ENCODE measurements around the gene DYSF. TPM values are rescaled to one million over a fixed set of nuclear protein-coding genes. Genes with fewer than 3 reads are reported as not detected.

The DYSF gene
- total RNA-seq, 1 donor from 2014 or later: 0.13 TPM

DNA sequence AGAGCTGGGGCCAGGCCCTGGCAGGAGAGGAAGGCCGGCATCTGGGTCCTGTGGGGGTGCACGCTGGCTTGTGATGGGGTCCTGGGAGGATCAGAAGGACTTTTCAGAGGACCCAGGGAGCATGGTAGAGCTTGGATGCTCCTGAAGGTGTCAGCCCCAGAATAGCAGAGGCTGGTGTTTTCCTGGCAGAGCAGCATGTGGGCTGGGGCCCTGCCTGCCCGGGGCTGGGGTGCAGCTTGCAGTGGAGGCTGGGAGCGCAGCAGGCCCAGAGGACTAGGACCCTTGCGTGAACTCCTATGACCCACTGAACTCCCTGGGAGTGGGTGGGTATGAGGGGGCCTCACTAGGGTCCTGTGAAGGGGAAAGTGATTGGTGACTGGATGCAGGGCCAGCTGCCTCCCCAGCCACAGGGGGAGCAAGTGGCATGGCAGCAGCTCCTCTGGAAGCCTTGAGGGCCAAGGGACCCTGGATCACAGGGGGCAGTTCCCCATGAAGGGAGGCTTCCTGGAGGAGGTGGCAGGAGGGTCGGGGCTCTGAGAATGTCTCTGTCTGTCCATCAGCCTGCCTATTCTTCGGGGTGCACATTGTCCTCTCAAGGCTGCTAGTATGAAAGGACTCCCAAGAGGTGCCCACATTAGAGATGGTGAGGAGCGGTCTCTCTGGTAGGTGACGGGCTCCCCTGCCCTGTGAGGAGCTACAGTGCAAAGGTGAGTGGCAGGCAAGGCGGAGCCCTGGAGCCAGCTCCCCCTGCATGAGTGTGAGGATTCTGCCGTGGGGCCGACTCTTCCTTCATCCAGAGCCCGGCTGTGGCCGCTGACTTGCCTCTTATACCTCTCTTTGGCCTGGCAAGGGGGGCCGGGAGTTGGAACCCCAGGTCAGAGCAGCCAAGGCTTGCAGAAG is 249.0 kb downstream of the DYSF start:
- CTCF ChIA-PET: no interaction called here
- Mint-ChIP-seq H3K9me3 (no peaks in the 10 kb centered on the region), H3K27ac (no peak overlapping the region), H3K4me3 (no peak overlapping the region), H3K27me3 (no peaks in the 10 kb centered on the region), H3K4me1 (no peaks in the 10 kb centered on the region), H3K36me3 (ENCODE audit: low read depth) (no peaks in the 10 kb centered on the region)
- TF ChIP-seq, protein P1, sequence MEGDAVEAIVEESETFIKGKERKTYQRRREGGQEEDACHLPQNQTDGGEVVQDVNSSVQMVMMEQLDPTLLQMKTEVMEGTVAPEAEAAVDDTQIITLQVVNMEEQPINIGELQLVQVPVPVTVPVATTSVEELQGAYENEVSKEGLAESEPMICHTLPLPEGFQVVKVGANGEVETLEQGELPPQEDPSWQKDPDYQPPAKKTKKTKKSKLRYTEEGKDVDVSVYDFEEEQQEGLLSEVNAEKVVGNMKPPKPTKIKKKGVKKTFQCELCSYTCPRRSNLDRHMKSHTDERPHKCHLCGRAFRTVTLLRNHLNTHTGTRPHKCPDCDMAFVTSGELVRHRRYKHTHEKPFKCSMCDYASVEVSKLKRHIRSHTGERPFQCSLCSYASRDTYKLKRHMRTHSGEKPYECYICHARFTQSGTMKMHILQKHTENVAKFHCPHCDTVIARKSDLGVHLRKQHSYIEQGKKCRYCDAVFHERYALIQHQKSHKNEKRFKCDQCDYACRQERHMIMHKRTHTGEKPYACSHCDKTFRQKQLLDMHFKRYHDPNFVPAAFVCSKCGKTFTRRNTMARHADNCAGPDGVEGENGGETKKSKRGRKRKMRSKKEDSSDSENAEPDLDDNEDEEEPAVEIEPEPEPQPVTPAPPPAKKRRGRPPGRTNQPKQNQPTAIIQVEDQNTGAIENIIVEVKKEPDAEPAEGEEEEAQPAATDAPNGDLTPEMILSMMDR (IDR thresholded peaks at IDR 0.05): no peak
- POLR2A ChIA-PET: no interaction called here
- no peak for ATAC-seq (ENCODE audit: low read depth)
- DNase-seq: no peak
- intact Hi-C loops (cut with micrococcal nuclease): no loop called here

DNA sequence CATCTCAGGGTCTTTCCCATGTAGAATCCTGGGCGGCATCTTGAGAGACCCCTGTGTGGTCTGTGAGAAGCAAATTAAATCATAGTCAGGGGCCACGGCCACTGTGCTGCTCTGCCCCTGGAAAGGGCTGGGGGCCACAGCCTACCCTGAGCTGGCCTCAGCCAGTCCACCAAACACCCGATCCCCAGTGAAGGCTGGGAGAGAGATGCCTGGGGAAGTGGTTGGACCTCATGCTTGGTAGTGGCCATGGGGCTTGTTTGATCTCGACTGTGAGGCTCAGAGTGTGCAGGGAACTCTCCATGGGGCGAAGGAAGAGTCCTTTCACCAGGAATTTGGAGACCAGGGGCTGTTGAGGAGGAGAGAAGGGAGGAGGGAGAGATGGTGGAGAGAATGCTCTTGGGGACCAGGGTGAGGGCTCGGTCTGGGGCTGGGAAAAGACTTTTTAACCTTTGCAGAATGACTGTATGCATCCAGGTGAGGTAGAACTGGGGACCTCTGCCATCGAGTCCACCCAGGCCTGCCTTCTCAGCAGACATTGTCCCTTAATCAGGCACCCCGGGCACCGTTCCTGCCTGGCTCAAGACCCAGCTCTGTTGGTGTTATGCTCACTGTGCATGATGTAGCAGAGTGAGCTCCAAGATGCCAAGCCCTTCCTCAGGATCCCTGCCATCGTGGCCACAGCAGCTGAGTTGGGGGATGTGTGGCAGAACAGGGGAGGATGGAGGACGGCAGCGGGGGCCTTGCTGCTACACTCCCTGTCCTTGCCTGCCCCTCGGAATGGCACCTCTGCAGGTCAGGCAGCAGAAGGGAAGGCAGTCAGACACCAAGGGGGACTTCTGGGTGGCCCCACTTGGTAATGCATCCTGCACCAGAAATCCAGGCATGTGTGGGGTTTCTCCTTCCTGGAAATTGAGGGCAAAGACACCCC is 249.9 kb downstream of the DYSF start:
- DNase-seq: no peak
- ATAC-seq (ENCODE audit: low read depth): no peak
- intact Hi-C loops (cut with micrococcal nuclease): no loop called here
- TF ChIP-seq, protein P1 (IDR thresholded peaks at IDR 0.05): no peak
- H3K9me3 Mint-ChIP-seq: no peaks in the 10 kb centered on the region
- POLR2A ChIA-PET: no interaction called here
- H3K27me3 Mint-ChIP-seq: no peaks in the 10 kb centered on the region
- no peak overlapping the region for H3K27ac Mint-ChIP-seq
- no peaks in the 10 kb centered on the region for H3K36me3 Mint-ChIP-seq (ENCODE audit: low read depth)
- no peak overlapping the region for H3K4me3 Mint-ChIP-seq
- H3K4me1 Mint-ChIP-seq: no peaks in the 10 kb centered on the region
- CTCF ChIA-PET: no interaction called here

DNA sequence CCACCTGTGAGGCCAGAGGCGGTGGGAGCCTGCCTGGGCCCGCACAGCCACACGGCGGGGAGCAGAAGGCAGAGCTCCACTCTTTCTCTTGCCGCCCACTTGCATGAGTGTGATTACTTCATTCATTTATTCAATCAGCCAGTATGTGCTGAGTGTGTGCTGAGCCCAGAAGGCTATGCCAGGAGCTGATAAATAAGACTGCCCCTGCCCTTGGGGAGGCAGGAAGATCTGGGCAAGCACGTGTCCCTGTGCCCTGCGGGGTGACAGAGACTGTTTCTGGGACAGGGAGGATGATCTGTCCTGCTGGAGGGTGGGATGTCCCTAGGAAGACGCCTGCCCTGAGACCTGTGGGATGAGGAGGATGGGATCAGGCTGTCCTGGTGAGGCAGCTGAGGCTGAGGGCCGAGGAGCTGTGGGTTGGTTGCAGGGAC is 250.8 kb downstream of the DYSF start:
- Mint-ChIP-seq H3K4me3 (no peak overlapping the region), H3K4me1 (no peaks in the 10 kb centered on the region), H3K27me3 (no peaks in the 10 kb centered on the region), H3K36me3 (ENCODE audit: low read depth) (no peaks in the 10 kb centered on the region), H3K27ac (no peak overlapping the region), H3K9me3 (no peaks in the 10 kb centered on the region)
- no peak for DNase-seq
- ChIA-PET CTCF (no interaction called here), POLR2A (no interaction called here)
- intact Hi-C loops (cut with micrococcal nuclease): no loop called here
- ATAC-seq (ENCODE audit: low read depth): no peak
- TF ChIP-seq, protein P1 (IDR thresholded peaks at IDR 0.05): no peak

DNA sequence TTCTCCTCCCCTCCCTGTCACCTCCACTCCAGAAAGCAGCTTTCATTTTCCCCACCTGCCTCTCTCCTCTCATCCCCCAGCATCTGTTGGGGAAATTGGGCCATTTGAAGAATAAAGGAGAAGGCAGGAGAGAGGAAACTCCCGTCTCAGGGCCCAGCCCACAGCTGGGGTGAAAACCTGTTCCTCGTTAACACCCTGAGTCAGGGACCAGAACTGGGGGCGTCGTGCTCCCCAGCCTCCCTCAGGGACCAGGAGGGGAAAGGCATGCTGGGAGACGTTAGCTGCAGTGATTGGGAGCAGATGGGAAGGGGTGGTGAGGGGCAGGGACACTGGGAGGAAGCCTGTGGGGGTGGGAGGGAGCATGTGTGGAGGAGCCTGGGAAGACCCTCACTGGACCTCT is 251.3 kb downstream of the DYSF start:
- H3K36me3 Mint-ChIP-seq (ENCODE audit: low read depth): no peaks in the 10 kb centered on the region
- CTCF ChIA-PET: no interaction called here
- H3K4me3 Mint-ChIP-seq: no peak overlapping the region
- TF ChIP-seq, protein P1 (IDR thresholded peaks at IDR 0.05): no peak
- no peaks in the 10 kb centered on the region for H3K4me1 Mint-ChIP-seq
- no peaks in the 10 kb centered on the region for H3K9me3 Mint-ChIP-seq
- no peak for DNase-seq
- no peaks in the 10 kb centered on the region for H3K27me3 Mint-ChIP-seq
- intact Hi-C loops (cut with micrococcal nuclease): no loop called here
- no peak overlapping the region for H3K27ac Mint-ChIP-seq
- ATAC-seq (ENCODE audit: low read depth): no peak
- POLR2A ChIA-PET: no interaction called here
